ENCODE results near the gene HNF4A. TPM values are rescaled to one million over a fixed set of nuclear protein-coding genes. Genes with fewer than 3 reads are reported as not detected.

The HNF4A gene
- total and polyA plus RNA-seq, 2 of the 13 experiments (the other 11 are each of a cell fraction or from before 2014, with no cell fraction given) = 80.9 to 169 TPM

- TF ChIP-seq HMGXB3 (CRISPR knock-in tag; IDR thresholded peaks at IDR 0.05; ENCODE audit: borderline replicate concordance) (no peak; the same call in 1 of the 2 replicates), ZFP62 (CRISPR knock-in tag; IDR thresholded peaks at IDR 0.05) (no peak), ZSCAN25 (CRISPR knock-in tag; IDR thresholded peaks at IDR 0.05) (peak; percentile 78), RERE (CRISPR knock-in tag; IDR thresholded peaks at IDR 0.05; ENCODE audit: low read depth) (peak; percentile 77; the same call in 1 of the 2 replicates), ZSCAN21 (CRISPR knock-in tag; IDR thresholded peaks at IDR 0.05; ENCODE audit: borderline replicate concordance) (peak; percentile 63), BORCS8-MEF2B (CRISPR knock-in tag; IDR thresholded peaks at IDR 0.05) (peak; percentile 19; the same call in 1 of the 2 replicates), PBX3 (CRISPR knock-in tag; IDR thresholded peaks at IDR 0.05; ENCODE audit: borderline replicate concordance) (no peak), ZNF780A (CRISPR knock-in tag; IDR thresholded peaks at IDR 0.05) (no peak; the same call in 1 of the 2 replicates), HES4 (CRISPR knock-in tag; IDR thresholded peaks at IDR 0.05; ENCODE audit: borderline replicate concordance) (peak; percentile 93), ZNF609 (CRISPR knock-in tag; IDR thresholded peaks at IDR 0.05; ENCODE audit: borderline replicate concordance) (peak; percentile 71), CBX5 (CRISPR knock-in tag; IDR thresholded peaks at IDR 0.05; ENCODE audit: borderline replicate concordance) (no peak)
These were observed 45.7 kb downstream of the HNF4A start (continued) for GRCh38 chr20:44400970-44401769.
